ENCODE measurements around the gene JPT1.

GRCh38 chr17:75129576-75129975 is 24.7 kb downstream of the JPT1 start:
- TF ChIP-seq CTCF (IDR thresholded peaks at IDR 0.05 in 8 of 11, conservative IDR thresholded peaks at IDR 0.05 in 3 of 11) (no peak), POLR2A (IDR thresholded peaks at IDR 0.05) (no peak)

All from spleen (tissue), 7 donors.